Loucy (cell line): ENCODE data around the gene DLGAP1.

ENCODE experiments used
- CTCF ChIP-seq: fragments of 200-600 bp; sonication (generic); conservative IDR thresholded peaks from 2 replicates; pipeline ENCODE4 v1.5.1; 2014; ENCODE audit warnings: mild to moderate bottlenecking, antibody characterized with exemption, low read length
- EZH2phosphoT487 ChIP-seq: fragments of 200-600 bp; IDR thresholded peaks from 2 replicates; pipeline ENCODE4 v1.6.1; 2018; ENCODE audit warnings: antibody characterized with exemption, mild to moderate bottlenecking, moderate library complexity, borderline replicate concordance

- TF ChIP-seq CTCF (no peak), EZH2phosphoT487 (no peak)
These were observed 839.6 kb downstream of the DLGAP1 start for GRCh38 chr18:3615374-3615985.
